ENCODE measurements around the gene PIK3CA.

GRCh38 chr3:179223548-179223947, 75.4 kb downstream of the PIK3CA start:
- no peak for TF ChIP-seq CTCF (IDR thresholded peaks at IDR 0.05)
- no peak for TF ChIP-seq POLR2A (IDR thresholded peaks at IDR 0.05)
